ENCODE measurements around the gene CHTF18.
"Not testable (repeated sequence)": the region's sequence is repeated elsewhere in the genome, so short reads cannot be mapped to it uniquely, and the experiment has no call there.

The CHTF18 gene

GRCh38 chr16:751152-752006 lies 37.0 kb upstream of the CHTF18 start:
- no peak for TF ChIP-seq EZH2phosphoT487 (conservative IDR thresholded peaks at IDR 0.05; ENCODE audit: low read length)
- TF ChIP-seq, protein P1, sequence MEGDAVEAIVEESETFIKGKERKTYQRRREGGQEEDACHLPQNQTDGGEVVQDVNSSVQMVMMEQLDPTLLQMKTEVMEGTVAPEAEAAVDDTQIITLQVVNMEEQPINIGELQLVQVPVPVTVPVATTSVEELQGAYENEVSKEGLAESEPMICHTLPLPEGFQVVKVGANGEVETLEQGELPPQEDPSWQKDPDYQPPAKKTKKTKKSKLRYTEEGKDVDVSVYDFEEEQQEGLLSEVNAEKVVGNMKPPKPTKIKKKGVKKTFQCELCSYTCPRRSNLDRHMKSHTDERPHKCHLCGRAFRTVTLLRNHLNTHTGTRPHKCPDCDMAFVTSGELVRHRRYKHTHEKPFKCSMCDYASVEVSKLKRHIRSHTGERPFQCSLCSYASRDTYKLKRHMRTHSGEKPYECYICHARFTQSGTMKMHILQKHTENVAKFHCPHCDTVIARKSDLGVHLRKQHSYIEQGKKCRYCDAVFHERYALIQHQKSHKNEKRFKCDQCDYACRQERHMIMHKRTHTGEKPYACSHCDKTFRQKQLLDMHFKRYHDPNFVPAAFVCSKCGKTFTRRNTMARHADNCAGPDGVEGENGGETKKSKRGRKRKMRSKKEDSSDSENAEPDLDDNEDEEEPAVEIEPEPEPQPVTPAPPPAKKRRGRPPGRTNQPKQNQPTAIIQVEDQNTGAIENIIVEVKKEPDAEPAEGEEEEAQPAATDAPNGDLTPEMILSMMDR (IDR thresholded peaks at IDR 0.05; ENCODE audit: insufficient read depth, low read length, poor library complexity, severe bottlenecking), result no peak
- Histone ChIP-seq H3K79me2 (ENCODE audit: insufficient read depth, low read length) (no peaks in the 10 kb centered on the region), H3K9ac (ENCODE audit: low read length) (no peak overlapping the region), H3K4me2 (ENCODE audit: low read depth, low read length, poor library complexity, severe bottlenecking) (no peak overlapping the region), H2AFZ (ENCODE audit: low read depth, low read length, severe bottlenecking) (no peak overlapping the region), H3F3A (ENCODE audit: insufficient read depth) (no peaks in the 10 kb centered on the region), H3K27ac (ENCODE audit: low read depth, low read length) (no peak overlapping the region), H3K27me3 (ENCODE audit: low read length) (no peaks in the 10 kb centered on the region), H3K4me3 (ENCODE audit: insufficient read depth, low read length, poor library complexity, severe bottlenecking) (no peak overlapping the region), H3K9me2 (replicated peaks; ENCODE audit: insufficient read depth, low read length) (no peaks in the 10 kb centered on the region), H3K9me3 (ENCODE audit: insufficient read depth, low read length) (no peaks in the 10 kb centered on the region), H3K36me3 (ENCODE audit: low read length) (no peaks in the 10 kb centered on the region), H4K20me1 (ENCODE audit: low read depth, low read length) (no peaks in the 10 kb centered on the region)

DNA sequence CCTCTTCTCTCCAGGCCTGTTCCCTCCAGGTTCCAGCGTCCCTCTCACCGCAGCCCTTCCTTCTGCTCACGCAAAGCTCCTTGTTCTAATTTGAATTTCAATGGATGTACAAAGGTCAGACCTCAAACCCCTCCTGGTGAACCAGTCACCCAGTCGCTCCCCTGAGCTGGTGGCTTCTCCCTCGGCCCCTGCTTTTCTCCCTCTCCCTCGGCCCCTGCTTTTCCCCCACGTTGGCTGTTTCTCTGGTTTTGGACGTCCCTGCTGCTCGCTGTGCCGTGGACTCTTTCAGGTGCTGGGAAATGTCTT lies 36.5 kb upstream of the CHTF18 start:
- H3K27ac ChIP-seq (ENCODE audit: low read depth, low read length), result no peak overlapping the region
- H3K9me2 ChIP-seq (replicated peaks; ENCODE audit: insufficient read depth, low read length), result no peaks in the 10 kb centered on the region
- H3K9me3 ChIP-seq (ENCODE audit: insufficient read depth, low read length), result no peaks in the 10 kb centered on the region
- no peaks in the 10 kb centered on the region for H4K20me1 ChIP-seq (ENCODE audit: low read depth, low read length)
- H3K36me3 ChIP-seq (ENCODE audit: low read length), result no peaks in the 10 kb centered on the region
- H3K27me3 ChIP-seq (ENCODE audit: low read length), result no peaks in the 10 kb centered on the region
- no peaks in the 10 kb centered on the region for H3K79me2 ChIP-seq (ENCODE audit: insufficient read depth, low read length)
- no peak overlapping the region for H2AFZ ChIP-seq (ENCODE audit: low read depth, low read length, severe bottlenecking)
- H3K9ac ChIP-seq (ENCODE audit: low read length), result no peak overlapping the region
- no peak overlapping the region for H3K4me2 ChIP-seq (ENCODE audit: low read depth, low read length, poor library complexity, severe bottlenecking)
- no peak overlapping the region for H3K4me3 ChIP-seq (ENCODE audit: insufficient read depth, low read length, poor library complexity, severe bottlenecking)
- no peaks in the 10 kb centered on the region for H3F3A ChIP-seq (ENCODE audit: insufficient read depth)
- TF ChIP-seq, protein P1 (IDR thresholded peaks at IDR 0.05; ENCODE audit: insufficient read depth, low read length, poor library complexity, severe bottlenecking), result no peak
- no peak for TF ChIP-seq EZH2phosphoT487 (conservative IDR thresholded peaks at IDR 0.05; ENCODE audit: low read length)

DNA sequence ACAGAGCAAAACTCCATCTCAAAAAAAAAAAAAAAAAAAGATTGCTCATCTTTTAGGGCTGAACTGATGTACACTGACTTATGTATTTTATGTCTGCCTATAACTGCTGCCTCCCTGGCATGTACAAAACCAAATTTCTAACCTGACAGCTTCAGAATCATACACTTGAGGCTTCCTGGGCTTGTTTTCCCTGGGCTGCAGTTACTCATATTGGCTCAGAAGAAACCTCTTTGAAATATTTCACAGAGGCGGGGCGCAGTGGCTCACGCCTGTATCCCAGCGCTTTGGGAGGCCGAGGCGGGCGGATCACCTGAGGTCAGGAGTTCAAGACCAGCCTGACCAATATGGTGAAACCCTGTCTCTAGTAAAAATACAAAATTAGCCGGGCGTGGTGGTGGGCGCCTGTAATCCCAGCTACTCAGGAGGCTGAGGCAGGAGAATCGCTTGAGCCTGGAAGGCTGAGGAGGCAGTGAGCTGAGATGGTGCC lies 34.3 kb upstream of the CHTF18 start:
- H3K79me2 ChIP-seq (ENCODE audit: insufficient read depth, low read length); H3K9ac ChIP-seq (ENCODE audit: low read length); H3K27ac ChIP-seq (ENCODE audit: low read depth, low read length); H3K36me3 ChIP-seq (ENCODE audit: low read length); H3F3A ChIP-seq (ENCODE audit: insufficient read depth); H3K9me2 ChIP-seq (replicated peaks; ENCODE audit: insufficient read depth, low read length); H4K20me1 ChIP-seq (ENCODE audit: low read depth, low read length); H2AFZ ChIP-seq (ENCODE audit: low read depth, low read length, severe bottlenecking); H3K4me2 ChIP-seq (ENCODE audit: low read depth, low read length, poor library complexity, severe bottlenecking); H3K27me3 ChIP-seq (ENCODE audit: low read length); H3K9me3 ChIP-seq (ENCODE audit: insufficient read depth, low read length); H3K4me3 ChIP-seq (ENCODE audit: insufficient read depth, low read length, poor library complexity, severe bottlenecking): not testable (repeated sequence)

GRCh38 chr16:754656-755055 lies 33.8 kb upstream of the CHTF18 start:
- Histone ChIP-seq H4K20me1 (ENCODE audit: low read depth, low read length) (no peaks in the 10 kb centered on the region), H3K36me3 (ENCODE audit: low read length) (no peaks in the 10 kb centered on the region), H3K79me2 (ENCODE audit: insufficient read depth, low read length) (no peaks in the 10 kb centered on the region), H3F3A (ENCODE audit: insufficient read depth) (no peaks in the 10 kb centered on the region), H3K27me3 (ENCODE audit: low read length) (no peaks in the 10 kb centered on the region), H3K4me2 (ENCODE audit: low read depth, low read length, poor library complexity, severe bottlenecking) (no peak overlapping the region), H3K27ac (ENCODE audit: low read depth, low read length) (no peak overlapping the region), H3K9me3 (ENCODE audit: insufficient read depth, low read length) (no peaks in the 10 kb centered on the region), H3K4me3 (ENCODE audit: insufficient read depth, low read length, poor library complexity, severe bottlenecking) (no peak overlapping the region), H3K9me2 (replicated peaks; ENCODE audit: insufficient read depth, low read length) (no peaks in the 10 kb centered on the region), H2AFZ (ENCODE audit: low read depth, low read length, severe bottlenecking) (no peak overlapping the region), H3K9ac (ENCODE audit: low read length) (no peak overlapping the region)
- TF ChIP-seq EZH2phosphoT487 (conservative IDR thresholded peaks at IDR 0.05; ENCODE audit: low read length), result no peak
- TF ChIP-seq, protein P1 (IDR thresholded peaks at IDR 0.05; ENCODE audit: insufficient read depth, low read length, poor library complexity, severe bottlenecking), result no peak
